ENCODE results near the gene PODXL. TPM values are rescaled to one million over a fixed set of nuclear protein-coding genes. Genes with fewer than 3 reads are reported as not detected.

The PODXL gene
- total RNA-seq, 4 donors from 2014 or later, result 13.2 to 40.2 (median 26.6) TPM

DNA sequence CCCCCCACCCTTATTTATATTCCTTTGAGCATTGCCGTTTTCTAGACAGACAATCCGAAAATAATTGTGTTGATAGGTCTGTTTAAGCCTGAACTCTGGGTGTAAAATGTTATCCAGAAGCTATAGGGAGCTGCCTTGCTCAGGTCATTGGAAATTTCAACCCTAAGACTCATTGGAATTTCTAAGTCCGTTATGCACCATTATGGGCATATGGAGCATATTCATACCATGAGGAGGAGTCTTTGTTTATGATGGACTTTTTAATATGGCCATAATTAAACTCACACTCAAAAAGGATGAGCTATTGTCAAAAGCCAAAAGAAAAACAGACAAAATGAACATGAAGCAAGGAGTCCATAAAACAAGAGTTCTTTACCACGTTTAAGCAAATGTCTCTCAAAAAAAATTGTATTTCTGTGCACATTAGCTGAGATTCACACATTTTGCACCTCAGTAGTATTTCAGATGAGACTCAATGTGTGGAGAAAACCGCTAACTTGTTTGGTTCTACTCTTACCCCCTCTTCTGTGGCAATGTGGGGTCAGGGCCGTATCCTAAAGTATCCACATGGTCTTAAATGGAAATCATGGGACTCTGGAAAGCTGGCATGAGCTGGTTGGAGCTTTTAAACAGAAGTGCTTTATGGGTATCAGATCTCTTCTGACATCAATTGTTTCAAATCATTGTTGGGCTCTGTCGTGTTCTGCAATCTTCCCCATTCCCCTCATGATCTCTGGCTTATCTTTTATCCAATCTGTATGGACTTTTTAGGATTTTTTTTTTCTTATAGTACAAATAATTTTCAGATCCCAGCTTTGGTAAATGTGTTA is 60.5 kb downstream of the PODXL start:
- 85 to 88% methylated on average over 6 to 7 of the region's 7 CpGs for WGBS, 2 donors (ENCODE audit: low coverage in 1 of 2)
- H3K27ac ChIP-seq, result no peak overlapping the region
- H3K4me3 ChIP-seq, result no peak overlapping the region
- peaks cover 0 to 27% of the 10 kb centered on the region in 2 donors for H3K36me3 ChIP-seq
- TF ChIP-seq POLR2AphosphoS5 (IDR thresholded peaks at IDR 0.05) (no peak), EP300 (IDR thresholded peaks at IDR 0.05) (no peak), POLR2A (IDR thresholded peaks at IDR 0.05) (no peak)
- TF ChIP-seq, protein P1, sequence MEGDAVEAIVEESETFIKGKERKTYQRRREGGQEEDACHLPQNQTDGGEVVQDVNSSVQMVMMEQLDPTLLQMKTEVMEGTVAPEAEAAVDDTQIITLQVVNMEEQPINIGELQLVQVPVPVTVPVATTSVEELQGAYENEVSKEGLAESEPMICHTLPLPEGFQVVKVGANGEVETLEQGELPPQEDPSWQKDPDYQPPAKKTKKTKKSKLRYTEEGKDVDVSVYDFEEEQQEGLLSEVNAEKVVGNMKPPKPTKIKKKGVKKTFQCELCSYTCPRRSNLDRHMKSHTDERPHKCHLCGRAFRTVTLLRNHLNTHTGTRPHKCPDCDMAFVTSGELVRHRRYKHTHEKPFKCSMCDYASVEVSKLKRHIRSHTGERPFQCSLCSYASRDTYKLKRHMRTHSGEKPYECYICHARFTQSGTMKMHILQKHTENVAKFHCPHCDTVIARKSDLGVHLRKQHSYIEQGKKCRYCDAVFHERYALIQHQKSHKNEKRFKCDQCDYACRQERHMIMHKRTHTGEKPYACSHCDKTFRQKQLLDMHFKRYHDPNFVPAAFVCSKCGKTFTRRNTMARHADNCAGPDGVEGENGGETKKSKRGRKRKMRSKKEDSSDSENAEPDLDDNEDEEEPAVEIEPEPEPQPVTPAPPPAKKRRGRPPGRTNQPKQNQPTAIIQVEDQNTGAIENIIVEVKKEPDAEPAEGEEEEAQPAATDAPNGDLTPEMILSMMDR (IDR thresholded peaks at IDR 0.05), result no peak
- no peaks in the 10 kb centered on the region for H3K27me3 ChIP-seq
- no peaks in the 10 kb centered on the region for H3K9me3 ChIP-seq
- peaks cover 0 to 18% (median 0%) of the 10 kb centered on the region in 3 donors for H3K4me1 ChIP-seq
- no peak for ATAC-seq

GRCh38 chr7:131494182-131494581 is 62.2 kb downstream of the PODXL start:
- Histone ChIP-seq H3K4me1 (peaks cover 0 to 18% (median 0%) of the 10 kb centered on the region in 3 donors), H3K9me3 (no peaks in the 10 kb centered on the region), H3K27me3 (no peaks in the 10 kb centered on the region), H3K27ac (no peak overlapping the region), H3K36me3 (peaks cover 0 to 23% of the 10 kb centered on the region in 2 donors), H3K4me3 (no peak overlapping the region)
- no peak for ATAC-seq
- TF ChIP-seq, protein P1 (IDR thresholded peaks at IDR 0.05), result no peak
- TF ChIP-seq POLR2A (IDR thresholded peaks at IDR 0.05) (no peak), EP300 (IDR thresholded peaks at IDR 0.05) (no peak), POLR2AphosphoS5 (IDR thresholded peaks at IDR 0.05) (no peak)
- 87 to 94% methylated on average over 2 of the region's 2 CpGs for WGBS, 2 donors (ENCODE audit: low coverage in 1 of 2)

GRCh38 chr7:131493581-131493980 is 62.8 kb downstream of the PODXL start:
- Histone ChIP-seq H3K27me3 (no peaks in the 10 kb centered on the region), H3K4me3 (no peak overlapping the region), H3K4me1 (peaks cover 0 to 18% (median 0%) of the 10 kb centered on the region in 3 donors), H3K9me3 (no peaks in the 10 kb centered on the region), H3K27ac (no peak overlapping the region), H3K36me3 (peaks cover 0 to 20% of the 10 kb centered on the region in 2 donors)
- no peak for ATAC-seq
- TF ChIP-seq POLR2AphosphoS5 (IDR thresholded peaks at IDR 0.05) (no peak), EP300 (IDR thresholded peaks at IDR 0.05) (no peak), POLR2A (IDR thresholded peaks at IDR 0.05) (no peak)
- TF ChIP-seq, protein P1 (IDR thresholded peaks at IDR 0.05), result no peak

- no peaks in the 10 kb centered on the region for H3K27me3 ChIP-seq
- H3K4me3 ChIP-seq, result no peak overlapping the region
- 90 to 91% methylated on average over 2 of the region's 2 CpGs for WGBS, 2 donors (ENCODE audit: low coverage in 1 of 2)
- ATAC-seq, result no peak
- peaks cover 0 to 14% (median 0%) of the 10 kb centered on the region in 3 donors for H3K4me1 ChIP-seq
- no peaks in the 10 kb centered on the region for H3K9me3 ChIP-seq
- H3K27ac ChIP-seq, result no peak overlapping the region
- no peak for TF ChIP-seq POLR2A (IDR thresholded peaks at IDR 0.05)
- no peak for TF ChIP-seq EP300 (IDR thresholded peaks at IDR 0.05)
- TF ChIP-seq POLR2AphosphoS5 (IDR thresholded peaks at IDR 0.05), result no peak
- TF ChIP-seq, protein P1 (IDR thresholded peaks at IDR 0.05), result no peak
- H3K36me3 ChIP-seq, result peaks cover 0 to 20% of the 10 kb centered on the region in 2 donors
These were observed 63.3 kb downstream of the PODXL start for GRCh38 chr7:131493081-131493480.

DNA sequence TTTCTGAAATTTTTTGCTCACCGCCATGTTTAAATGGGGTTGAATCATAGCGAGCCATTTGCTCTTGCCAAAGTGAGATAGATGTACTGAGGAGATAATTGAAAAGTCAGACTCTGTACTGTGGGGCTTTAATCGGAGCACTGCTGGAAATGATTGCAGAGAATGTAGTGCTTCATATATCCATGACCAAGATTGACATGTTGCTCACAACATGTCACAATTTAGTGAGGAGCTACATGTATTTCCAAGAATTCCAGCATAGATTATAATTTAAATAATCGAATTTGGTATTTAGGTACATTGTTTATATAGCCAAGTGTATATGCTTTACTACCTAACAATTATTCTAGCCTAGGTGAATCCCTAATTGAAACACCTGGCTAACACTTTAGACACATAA is 66.5 kb downstream of the PODXL start:
- no peak for ATAC-seq
- WGBS, 2 donors (ENCODE audit: low coverage in 1 of 2), result 91 to 93% methylated on average over 4 of the region's 4 CpGs
- no peak for TF ChIP-seq POLR2AphosphoS5 (IDR thresholded peaks at IDR 0.05)

More for the DNA sequence above, 66.5 kb downstream of the PODXL start:
- Histone ChIP-seq H3K36me3 (peaks cover 0 to 17% of the 10 kb centered on the region in 2 donors), H3K4me3 (no peak overlapping the region), H3K4me1 (peaks cover 0 to 18% (median 0%) of the 10 kb centered on the region in 3 donors), H3K9me3 (no peaks in the 10 kb centered on the region), H3K27ac (no peak overlapping the region), H3K27me3 (no peaks in the 10 kb centered on the region)

All from gastroesophageal sphincter (tissue), 4 donors.